Central memory CD8-positive, alpha-beta T cell (primary cell): ENCODE measurements around the gene CST9.

Experiments used
- ATAC-seq: fragments of 150-1000 bp; cut with Tn5 transposase; replicated peaks from 2 replicates; pipeline ENCODE4 v1.10.0; 2022; ENCODE audit warnings: mild to moderate bottlenecking, moderate FRiP score, moderate number of reproducible peaks; ENCODE audit not compliant: poor library complexity, severe bottlenecking; ENCODE audit errors: extremely low read depth
- DNase-seq, 2 donors: peaks; one replicate each; pipeline ENCODE4 v3.0.0; 2021; ENCODE audit warnings: low spot score in 2 of 2
- H3K27ac Mint-ChIP-seq: one replicate; pipeline ENCODE4 v1.8.0; 2022; ENCODE audit warnings: low read depth, mild to moderate bottlenecking, moderate library complexity, mixed read lengths
- H3K27me3 Mint-ChIP-seq: one replicate; pipeline ENCODE4 v1.8.0; 2022; ENCODE audit warnings: mixed read lengths
- H3K36me3 Mint-ChIP-seq: one replicate; pipeline ENCODE4 v1.8.0; 2022; ENCODE audit warnings: mild to moderate bottlenecking, moderate library complexity, mixed read lengths; ENCODE audit not compliant: insufficient read depth
- H3K4me1 Mint-ChIP-seq: one replicate; pipeline ENCODE4 v1.8.0; 2022; ENCODE audit warnings: mixed read lengths
- H3K4me3 Mint-ChIP-seq: one replicate; pipeline ENCODE4 v1.8.0; 2022; ENCODE audit warnings: mild to moderate bottlenecking, moderate library complexity, mixed read lengths
- H3K9me3 Mint-ChIP-seq: one replicate; pipeline ENCODE4 v1.8.0; 2022; ENCODE audit warnings: mixed read lengths

CST9 gene

GRCh38 chr20:23607497-23608245 lies 2.0 kb upstream of the CST9 start:
- no peaks in the 10 kb centered on the region for H3K9me3 Mint-ChIP-seq

GRCh38 chr20:23606652-23607049 lies 934 bp upstream of the CST9 start:
- peak; percentile 60 to 62 for DNase-seq
- Mint-ChIP-seq H3K27ac (no peak overlapping the region), H3K27me3 (no peaks in the 10 kb centered on the region), H3K4me3 (no peak overlapping the region), H3K4me1 (no peaks in the 10 kb centered on the region), H3K9me3 (no peaks in the 10 kb centered on the region), H3K36me3 (no peaks in the 10 kb centered on the region)
- peak; percentile 83 for ATAC-seq

More at GRCh38 chr20:23607497-23608245, 2.0 kb upstream of the CST9 start:
- no peaks in the 10 kb centered on the region for H3K4me1 Mint-ChIP-seq
- no peak for DNase-seq
- no peaks in the 10 kb centered on the region for H3K36me3 Mint-ChIP-seq
- ATAC-seq: no peak
- H3K4me3 Mint-ChIP-seq: no peak overlapping the region
- no peak overlapping the region for H3K27ac Mint-ChIP-seq
- H3K27me3 Mint-ChIP-seq: no peaks in the 10 kb centered on the region

- Mint-ChIP-seq H3K27me3 (no peaks in the 10 kb centered on the region), H3K4me3 (no peak overlapping the region), H3K9me3 (no peaks in the 10 kb centered on the region), H3K4me1 (no peaks in the 10 kb centered on the region), H3K27ac (no peak overlapping the region), H3K36me3 (no peaks in the 10 kb centered on the region)
- no peak for DNase-seq
- ATAC-seq: no peak
These were observed 1.4 kb downstream of the CST9 start for GRCh38 chr20:23604306-23604705.

GRCh38 chr20:23603321-23603720 lies 2.4 kb downstream of the CST9 start:
- no peak overlapping the region for H3K27ac Mint-ChIP-seq

GRCh38 chr20:23602699-23603098 lies 3.0 kb downstream of the CST9 start:
- DNase-seq: no peak
- no peaks in the 10 kb centered on the region for H3K9me3 Mint-ChIP-seq
- no peak for ATAC-seq
- no peak overlapping the region for H3K4me3 Mint-ChIP-seq
- no peaks in the 10 kb centered on the region for H3K27me3 Mint-ChIP-seq
- no peaks in the 10 kb centered on the region for H3K36me3 Mint-ChIP-seq
- no peaks in the 10 kb centered on the region for H3K4me1 Mint-ChIP-seq
- no peak overlapping the region for H3K27ac Mint-ChIP-seq

More at GRCh38 chr20:23603321-23603720, 2.4 kb downstream of the CST9 start:
- ATAC-seq: no peak
- no peaks in the 10 kb centered on the region for H3K27me3 Mint-ChIP-seq
- H3K36me3 Mint-ChIP-seq: no peaks in the 10 kb centered on the region
- H3K4me3 Mint-ChIP-seq: no peak overlapping the region
- H3K4me1 Mint-ChIP-seq: no peaks in the 10 kb centered on the region
- DNase-seq: no peak
- no peaks in the 10 kb centered on the region for H3K9me3 Mint-ChIP-seq

- no peak overlapping the region for H3K4me3 Mint-ChIP-seq
- H3K27me3 Mint-ChIP-seq: no peaks in the 10 kb centered on the region
- H3K4me1 Mint-ChIP-seq: no peaks in the 10 kb centered on the region
- DNase-seq (no peak), ATAC-seq (no peak)
- H3K27ac Mint-ChIP-seq: no peak overlapping the region
- H3K36me3 Mint-ChIP-seq: no peaks in the 10 kb centered on the region
- no peaks in the 10 kb centered on the region for H3K9me3 Mint-ChIP-seq
These were observed 3.5 kb downstream of the CST9 start for GRCh38 chr20:23602241-23602640.

- no peaks in the 10 kb centered on the region for H3K36me3 Mint-ChIP-seq
- H3K27me3 Mint-ChIP-seq: no peaks in the 10 kb centered on the region
- H3K9me3 Mint-ChIP-seq: no peaks in the 10 kb centered on the region
- H3K27ac Mint-ChIP-seq: no peak overlapping the region
- H3K4me3 Mint-ChIP-seq: no peak overlapping the region
- DNase-seq: no peak
- H3K4me1 Mint-ChIP-seq: no peaks in the 10 kb centered on the region
- no peak for ATAC-seq
These were observed 4.0 kb downstream of the CST9 start for GRCh38 chr20:23601715-23602114.

- Mint-ChIP-seq H3K36me3 (no peaks in the 10 kb centered on the region), H3K4me3 (no peak overlapping the region), H3K27me3 (no peaks in the 10 kb centered on the region), H3K9me3 (no peaks in the 10 kb centered on the region), H3K4me1 (no peaks in the 10 kb centered on the region), H3K27ac (no peak overlapping the region)
- no peak for DNase-seq
- ATAC-seq: no peak
These were observed 7.2 kb downstream of the CST9 start for GRCh38 chr20:23598481-23598880.

GRCh38 chr20:23596579-23597250 lies 9.0 kb downstream of the CST9 start:
- H3K36me3 Mint-ChIP-seq: no peaks in the 10 kb centered on the region
- H3K27me3 Mint-ChIP-seq: no peaks in the 10 kb centered on the region
- H3K4me1 Mint-ChIP-seq: no peaks in the 10 kb centered on the region
- H3K9me3 Mint-ChIP-seq: no peaks in the 10 kb centered on the region
- ATAC-seq (no peak), DNase-seq (no peak)
- no peak overlapping the region for H3K4me3 Mint-ChIP-seq
- H3K27ac Mint-ChIP-seq: no peak overlapping the region

GRCh38 chr20:23595941-23596340 lies 9.8 kb downstream of the CST9 start:
- H3K4me1 Mint-ChIP-seq: no peaks in the 10 kb centered on the region
- H3K27me3 Mint-ChIP-seq: no peaks in the 10 kb centered on the region
- no peak overlapping the region for H3K27ac Mint-ChIP-seq
- no peak for DNase-seq
- H3K9me3 Mint-ChIP-seq: no peaks in the 10 kb centered on the region
- no peak for ATAC-seq
- H3K4me3 Mint-ChIP-seq: no peak overlapping the region
- H3K36me3 Mint-ChIP-seq: no peaks in the 10 kb centered on the region

- no peak overlapping the region for H3K27ac Mint-ChIP-seq
- no peak for DNase-seq
- peak overlapping the region; percentile 23 for H3K4me3 Mint-ChIP-seq
These were observed 17.0 kb downstream of the CST9 start for GRCh38 chr20:23588434-23589403.

GRCh38 chr20:23587631-23588030 lies 18.1 kb downstream of the CST9 start:
- Mint-ChIP-seq H3K9me3 (no peaks in the 10 kb centered on the region), H3K27ac (no peak overlapping the region), H3K36me3 (no peaks in the 10 kb centered on the region), H3K4me3 (no peak overlapping the region), H3K4me1 (peaks cover 8% of the 10 kb centered on the region), H3K27me3 (peaks cover 35% of the 10 kb centered on the region)
- DNase-seq (no peak), ATAC-seq (no peak)

More at GRCh38 chr20:23588434-23589403, 17.0 kb downstream of the CST9 start:
- Mint-ChIP-seq H3K36me3 (no peaks in the 10 kb centered on the region), H3K9me3 (no peaks in the 10 kb centered on the region), H3K27me3 (peaks cover 30% of the 10 kb centered on the region), H3K4me1 (peaks cover 8% of the 10 kb centered on the region)
- no peak for ATAC-seq
